ENCODE results near the gene RAB34. TPM values are rescaled to one million over a fixed set of nuclear protein-coding genes. Genes with fewer than 3 reads are reported as not detected.
A peak's percentile ranks its signal among the peaks of the same experiment; 100 is the strongest.

Gene RAB34
- total and polyA plus RNA-seq, 7 donors: 16.6 to 205 (median 146) TPM

GRCh38 chr17:28719021-28719433 is 1.4 kb upstream of the RAB34 start:
- no peak for TF ChIP-seq EP300 (IDR thresholded peaks at IDR 0.05)
- TF ChIP-seq POLR2AphosphoS5 (IDR thresholded peaks at IDR 0.05): peak in 1 of 4 donors; percentile 49
- 20 to 41% methylated on average over 18 of the region's 18 CpGs for WGBS, 2 donors
- H3K4me1 ChIP-seq: peaks cover 0 to 68% (median 54%) of the 10 kb centered on the region in 4 donors
- no peaks in the 10 kb centered on the region for H3K9me3 ChIP-seq
- DNase-seq: no peak
- intact Hi-C loops (cut with DNase I): no loop called here
- H3K4me3 ChIP-seq: peak overlapping the region; percentile 73 to 95 (median 84)
- no peaks in the 10 kb centered on the region for H3K27me3 ChIP-seq
- peaks cover 17 to 49% (median 39%) of the 10 kb centered on the region in 4 donors for H3K36me3 ChIP-seq
- H3K27ac ChIP-seq: peak overlapping the region; percentile 91 to 95 (median 94)

DNA sequence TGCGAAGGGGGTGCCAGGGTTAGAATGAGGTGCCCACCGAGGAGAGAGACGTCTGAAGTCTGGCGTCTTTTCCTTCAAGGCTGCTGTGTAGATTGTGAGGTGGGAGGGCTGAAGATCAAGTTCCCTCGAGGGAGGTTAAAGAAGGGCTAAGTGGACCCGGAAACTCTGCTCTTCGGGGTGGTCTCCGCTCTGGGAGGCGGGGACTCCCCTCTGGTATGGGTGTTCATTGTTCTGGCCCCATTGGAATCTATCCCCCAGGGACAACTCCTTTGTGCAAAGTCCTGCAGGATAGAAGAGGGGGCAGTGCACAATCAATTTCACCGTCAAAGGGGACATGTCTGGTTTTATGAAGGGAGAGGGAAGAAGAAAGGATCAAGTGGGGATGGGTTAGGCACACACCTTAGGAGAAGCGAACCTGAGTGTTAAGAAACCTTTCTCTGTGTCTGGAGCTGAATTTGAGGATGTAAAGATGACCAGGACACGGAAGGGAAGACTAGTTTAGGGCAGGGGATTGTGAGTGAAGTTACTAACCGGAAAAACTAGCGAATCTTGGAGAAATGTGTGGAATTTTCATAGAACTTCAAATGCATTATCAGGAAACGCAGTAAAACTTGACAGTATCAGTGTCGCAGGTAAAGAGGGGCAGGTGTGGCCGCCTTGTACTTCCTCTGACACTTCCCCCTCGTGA is 809 bp upstream of the RAB34 start:
- peaks cover 0 to 68% (median 54%) of the 10 kb centered on the region in 4 donors for H3K4me1 ChIP-seq
- WGBS, 2 donors: 59 to 73% methylated on average over 18 of the region's 18 CpGs

GRCh38 chr17:28716740-28717577 is 709 bp downstream of the RAB34 start:
- no peaks in the 10 kb centered on the region for H3K27me3 ChIP-seq
- DNase-seq: peak; percentile 82
- H3K9me3 ChIP-seq: no peaks in the 10 kb centered on the region
- H3K36me3 ChIP-seq: peaks cover 0 to 34% (median 22%) of the 10 kb centered on the region in 4 donors
- peaks cover 0 to 63% (median 53%) of the 10 kb centered on the region in 4 donors for H3K4me1 ChIP-seq
- H3K27ac ChIP-seq: peak overlapping the region; percentile 91 to 95 (median 94)
- no peak for TF ChIP-seq POLR2AphosphoS5 (IDR thresholded peaks at IDR 0.05)
- TF ChIP-seq EP300 (IDR thresholded peaks at IDR 0.05): no peak
- no peak for TF ChIP-seq POLR2A (IDR thresholded peaks at IDR 0.05)
- TF ChIP-seq CTCF (IDR thresholded peaks at IDR 0.05): no peak
- WGBS, 2 donors: 31 to 45% methylated on average over 63 of the region's 63 CpGs
- intact Hi-C loops (cut with DNase I): no loop called here
- peak overlapping the region; percentile 66 to 83 (median 78) for H3K4me3 ChIP-seq

More for the DNA sequence above, 809 bp upstream of the RAB34 start:
- TF ChIP-seq POLR2A (IDR thresholded peaks at IDR 0.05): no peak
- no peak for TF ChIP-seq CTCF (IDR thresholded peaks at IDR 0.05)
- TF ChIP-seq POLR2AphosphoS5 (IDR thresholded peaks at IDR 0.05): no peak
- no peak for TF ChIP-seq EP300 (IDR thresholded peaks at IDR 0.05)
- Histone ChIP-seq H3K27me3 (no peaks in the 10 kb centered on the region), H3K9me3 (no peaks in the 10 kb centered on the region), H3K27ac (peak overlapping the region; percentile 91 to 95 (median 94)), H3K4me3 (peak overlapping the region; percentile 66 to 83 (median 78)), H3K36me3 (peaks cover 15 to 49% (median 36%) of the 10 kb centered on the region in 4 donors)
- intact Hi-C loops (cut with DNase I): no loop called here
- DNase-seq: no peak

DNA sequence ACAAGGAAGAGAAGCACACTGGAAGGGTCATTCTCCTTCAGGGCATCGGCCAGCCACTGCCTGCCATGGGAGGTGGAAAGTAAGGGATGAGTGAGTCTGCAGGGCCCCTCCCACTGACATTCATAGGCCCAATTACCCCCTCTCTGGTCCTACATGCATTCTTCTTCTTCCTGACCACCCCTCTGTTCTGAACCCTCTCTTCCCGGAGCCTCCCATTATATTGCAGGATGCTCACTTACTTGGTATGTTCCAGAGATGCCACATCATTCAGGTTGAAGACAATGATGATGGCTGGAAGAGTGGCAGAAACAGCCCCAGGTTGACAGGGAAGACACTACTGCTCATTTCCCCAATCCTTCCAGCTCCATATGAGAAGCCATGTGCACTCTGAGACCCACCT is 2.5 kb downstream of the RAB34 start:
- DNase-seq: no peak
- WGBS, 2 donors: 89 to 96% methylated on average over 2 of the region's 2 CpGs
- no peaks in the 10 kb centered on the region for H3K27me3 ChIP-seq
- intact Hi-C loops (cut with DNase I): no loop called here
- H3K27ac ChIP-seq: no peak overlapping the region
- TF ChIP-seq POLR2A (IDR thresholded peaks at IDR 0.05) (no peak), POLR2AphosphoS5 (IDR thresholded peaks at IDR 0.05) (no peak), CTCF (IDR thresholded peaks at IDR 0.05) (no peak)
- peaks cover 0 to 25% (median 16%) of the 10 kb centered on the region in 4 donors for H3K36me3 ChIP-seq
- no peak overlapping the region for H3K4me3 ChIP-seq
- no peaks in the 10 kb centered on the region for H3K9me3 ChIP-seq
- H3K4me1 ChIP-seq: peaks cover 0 to 52% (median 46%) of the 10 kb centered on the region in 4 donors

DNA sequence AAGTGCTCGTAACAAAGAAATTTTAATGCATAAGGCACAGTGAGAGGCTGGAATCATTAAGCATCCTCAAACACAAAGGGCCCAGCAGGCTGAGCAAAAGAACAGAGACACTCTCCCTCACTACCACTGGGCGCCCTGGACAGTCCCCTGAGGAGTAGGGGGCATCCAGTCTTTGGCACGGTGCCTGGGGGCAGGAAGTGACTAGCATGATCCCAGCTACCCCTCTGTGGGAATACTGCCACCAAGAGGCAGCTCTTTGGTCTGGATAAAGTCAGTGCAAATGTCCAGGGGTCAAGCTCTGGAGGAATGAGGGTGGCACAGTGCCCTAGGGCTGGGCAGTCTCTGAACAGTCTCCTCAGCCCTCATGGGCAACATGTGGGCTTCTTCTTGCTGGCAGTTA is 3.4 kb downstream of the RAB34 start:
- intact Hi-C loops (cut with DNase I): loop anchor here (5.0 kb wide), 2 partner anchors 52 to 67 kb away; partner anchors contain the start of genes BLTP2, SDF2 and SUPT6H
- no peak overlapping the region for H3K4me3 ChIP-seq
- H3K4me1 ChIP-seq: peaks cover 0 to 50% (median 49%) of the 10 kb centered on the region in 4 donors
- DNase-seq: no peak
- no peaks in the 10 kb centered on the region for H3K9me3 ChIP-seq
- H3K27ac ChIP-seq: no peak overlapping the region
- H3K27me3 ChIP-seq: no peaks in the 10 kb centered on the region
- H3K36me3 ChIP-seq: peaks cover 0 to 25% (median 16%) of the 10 kb centered on the region in 4 donors
- no peak for TF ChIP-seq EP300 (IDR thresholded peaks at IDR 0.05)
- TF ChIP-seq CTCF (IDR thresholded peaks at IDR 0.05): no peak
- no peak for TF ChIP-seq POLR2AphosphoS5 (IDR thresholded peaks at IDR 0.05)
- no peak for TF ChIP-seq POLR2A (IDR thresholded peaks at IDR 0.05)
- whole genome bisulfite sequencing, 2 donors: 79 to 92% methylated on average over 3 of the region's 3 CpGs

Data from sigmoid colon (tissue), 7 donors.